ENCODE data around the gene HOXC10.
A peak's percentile ranks its signal among the peaks of the same experiment; 100 is the strongest.

The HOXC10 gene

GRCh38 chr12:54016478-54016964, 31.6 kb downstream of the HOXC10 start:
- DNase-seq (ENCODE audit: low read depth in 2 of 2) = no peak

- DNase-seq (ENCODE audit: low read depth in 2 of 2) = no peak
These were observed 32.3 kb downstream of the HOXC10 start for GRCh38 chr12:54017027-54017788.

DNA sequence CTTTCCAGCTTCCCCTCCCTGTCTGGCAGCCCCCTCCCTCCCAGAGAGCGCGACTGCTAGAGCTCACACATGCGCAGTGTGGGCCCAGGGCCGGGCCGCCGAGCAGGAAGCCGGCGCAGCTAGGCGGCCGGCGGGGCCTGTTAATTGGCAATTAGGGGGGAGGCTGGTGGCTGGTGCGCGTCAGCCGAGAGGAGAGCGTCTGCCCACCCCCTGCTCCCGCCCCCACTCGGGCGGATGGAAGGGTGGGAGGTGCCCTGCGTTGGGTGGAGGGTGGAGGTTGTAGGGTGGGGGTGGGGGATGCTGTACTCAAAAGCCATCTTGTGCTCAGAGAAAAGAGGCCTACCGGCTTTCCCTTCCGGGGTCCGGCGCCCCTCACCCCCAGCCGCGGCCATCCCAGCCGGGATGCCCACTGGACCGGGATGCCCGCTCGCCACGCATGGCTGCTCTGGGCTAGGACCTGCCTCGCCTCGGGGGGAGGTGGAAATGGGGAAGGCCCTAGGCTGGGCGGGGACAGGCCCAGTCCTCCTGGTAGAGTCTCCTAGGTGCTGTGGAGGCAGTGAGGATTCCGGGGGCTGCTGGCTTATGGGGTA, 33.0 kb downstream of the HOXC10 start:
- peak in 1 of 2 donors; percentile 47 for DNase-seq (ENCODE audit: low read depth in 2 of 2)

DNA sequence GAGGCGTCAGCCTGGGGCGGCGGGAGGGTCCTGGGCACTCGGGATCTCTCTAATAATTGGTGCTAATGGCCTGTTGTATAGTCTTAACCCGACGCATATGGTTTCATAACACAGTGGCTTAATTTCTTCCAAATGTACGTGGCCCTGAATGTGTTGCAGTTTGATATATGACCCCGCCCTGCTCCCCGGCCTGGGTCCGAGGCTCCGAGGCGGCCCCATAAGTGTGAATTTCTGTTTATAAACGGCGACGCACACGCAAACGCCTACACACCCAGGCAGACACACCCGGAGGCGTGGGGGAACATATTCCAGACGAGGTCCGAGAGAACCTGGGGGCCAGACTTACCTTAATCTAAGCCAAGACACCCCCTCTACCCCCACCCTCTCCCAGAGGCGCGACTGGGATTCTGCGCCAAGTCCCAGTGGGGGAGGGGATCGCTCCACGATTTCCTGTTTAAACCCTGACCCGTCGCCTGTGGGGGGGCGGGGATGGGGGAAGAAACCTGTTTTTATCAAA, 33.6 kb downstream of the HOXC10 start:
- no peak for DNase-seq (ENCODE audit: low read depth in 2 of 2)

DNA sequence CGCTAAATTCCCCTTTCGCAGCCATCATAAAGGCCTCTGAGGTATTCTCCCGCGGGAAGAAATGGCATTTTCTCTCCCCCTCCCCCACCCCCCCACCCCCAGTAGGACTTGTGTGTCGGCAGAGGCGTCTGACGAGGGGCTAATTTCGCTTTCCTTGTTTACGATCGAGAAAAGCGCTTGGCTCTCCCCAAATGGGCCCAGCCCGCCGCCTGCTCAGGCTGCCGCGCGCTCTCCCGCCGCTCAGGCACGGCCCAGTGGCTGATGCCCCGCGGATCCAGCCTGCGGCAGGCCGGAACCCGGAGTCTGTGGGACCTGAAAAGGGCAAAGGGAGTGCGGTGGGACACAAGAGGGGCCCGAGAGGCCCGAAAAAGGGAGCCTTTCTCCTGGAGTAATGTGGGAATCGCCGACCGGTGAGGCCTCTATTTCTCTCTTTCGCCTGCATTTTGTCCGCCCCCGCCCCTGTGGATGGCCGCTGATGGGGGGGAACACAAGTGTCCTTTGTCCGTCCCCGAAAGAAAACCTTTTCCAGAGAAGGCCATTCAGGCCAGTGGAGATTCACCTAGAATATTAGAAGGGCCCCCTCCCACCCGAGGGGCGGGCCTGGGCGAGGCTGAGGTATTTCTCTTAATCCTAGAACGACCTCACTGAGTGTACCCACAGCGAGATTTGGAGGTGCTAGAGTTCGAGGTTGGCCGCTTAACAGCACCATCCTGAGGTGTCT, 34.3 kb downstream of the HOXC10 start:
- DNase-seq (ENCODE audit: low read depth in 2 of 2) = no peak

DNA sequence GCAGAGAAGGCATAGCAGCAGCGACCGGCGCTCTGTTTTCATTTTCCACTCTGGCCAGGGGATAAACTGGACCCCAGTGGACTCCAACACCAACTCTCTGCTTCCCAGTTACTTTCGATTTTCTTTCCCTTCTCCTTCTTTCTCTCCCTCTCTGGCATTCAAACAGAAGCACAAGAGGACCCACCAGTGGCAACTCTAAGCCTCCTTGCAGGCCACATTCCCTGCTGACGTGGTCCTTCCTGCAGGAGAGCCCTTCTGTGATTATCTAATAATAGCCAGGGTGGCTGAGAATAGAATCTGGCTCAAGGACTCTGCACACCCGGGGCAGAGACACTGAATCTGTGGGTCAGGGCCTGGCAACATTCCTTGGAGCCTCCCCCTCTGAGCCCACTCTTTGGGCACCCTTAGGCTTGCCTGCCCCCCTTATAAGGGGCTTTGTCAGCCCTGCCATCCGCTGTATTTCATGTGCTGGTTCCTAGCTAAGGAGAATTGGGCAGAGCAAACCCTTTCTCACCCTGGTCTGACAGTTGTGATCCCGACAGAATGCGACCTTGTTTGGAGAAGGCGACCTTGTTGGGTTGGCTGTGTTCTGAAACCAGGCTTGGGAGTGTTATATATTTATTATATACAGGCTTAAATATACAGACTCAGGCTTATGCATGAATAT, 35.1 kb downstream of the HOXC10 start:
- DNase-seq (ENCODE audit: low read depth in 2 of 2) = no peak

DNA sequence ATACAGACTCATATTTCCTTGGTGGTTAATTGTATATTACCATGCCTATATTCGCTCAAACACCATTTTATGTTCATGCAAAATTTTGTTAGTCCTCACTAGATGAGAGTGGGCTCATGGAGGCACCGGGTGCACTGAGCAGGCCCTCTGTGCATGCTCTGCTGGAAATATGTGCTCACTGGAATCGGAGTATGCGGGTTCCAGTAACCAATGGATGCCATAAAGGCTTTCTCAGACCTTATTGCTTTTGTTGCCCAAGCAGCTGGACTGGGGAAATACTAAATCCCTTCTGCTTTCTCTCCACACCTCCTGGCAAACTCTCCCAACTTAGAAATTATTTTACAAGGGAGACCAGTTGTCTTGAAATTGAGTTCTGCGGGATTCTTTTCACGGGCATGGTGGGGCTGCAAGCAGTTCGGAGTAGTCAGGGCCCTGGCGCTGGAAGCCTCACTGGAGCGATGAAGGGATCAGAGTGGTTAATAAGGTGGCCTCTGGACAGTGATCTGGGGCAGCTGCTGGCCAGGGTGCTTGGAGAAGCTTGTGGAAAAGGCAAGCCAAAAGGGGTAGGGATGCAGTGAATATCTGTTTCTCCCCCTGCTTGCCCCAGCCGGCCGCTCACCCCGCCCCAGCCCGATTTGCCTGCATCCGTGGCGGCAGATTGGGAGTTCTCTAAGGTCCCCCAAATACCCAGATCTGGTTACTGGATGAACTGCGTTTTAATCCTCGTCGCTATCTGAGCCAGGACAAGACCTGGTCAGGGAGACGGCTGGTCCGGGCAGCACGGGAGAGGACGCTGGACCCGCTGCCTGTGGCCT, 35.9 kb downstream of the HOXC10 start:
- DNase-seq (ENCODE audit: low read depth in 2 of 2) = no peak

DNA sequence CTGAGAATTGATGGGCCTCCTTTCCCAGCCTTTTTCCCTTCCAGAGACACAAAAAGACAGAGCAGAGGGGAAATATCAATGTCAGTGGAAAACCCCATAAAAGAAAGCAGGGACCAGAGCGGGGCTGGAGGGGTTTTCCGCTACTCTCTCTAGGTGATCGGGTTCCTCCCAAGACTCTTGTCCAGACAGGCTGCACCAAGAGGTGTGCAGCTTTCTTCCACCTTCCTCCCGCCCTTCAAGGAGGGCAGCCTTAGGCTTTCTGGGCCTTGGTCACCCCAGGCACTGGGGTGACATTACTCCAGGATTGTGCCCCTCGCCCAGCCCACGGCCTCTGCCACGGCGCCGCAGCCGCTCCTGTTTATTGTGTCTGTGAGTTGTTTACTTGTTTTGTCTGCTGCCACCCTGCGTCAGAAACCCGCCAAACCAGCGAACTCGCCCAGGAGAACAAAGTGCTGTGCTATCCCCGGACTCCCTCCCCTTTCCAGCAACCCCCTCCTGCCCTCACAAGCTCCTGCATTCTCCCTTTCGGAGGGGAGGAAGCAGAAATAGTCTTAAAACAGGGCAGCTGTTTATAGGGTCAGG, 36.6 kb downstream of the HOXC10 start:
- DNase-seq (ENCODE audit: low read depth in 2 of 2) = no peak

DNA sequence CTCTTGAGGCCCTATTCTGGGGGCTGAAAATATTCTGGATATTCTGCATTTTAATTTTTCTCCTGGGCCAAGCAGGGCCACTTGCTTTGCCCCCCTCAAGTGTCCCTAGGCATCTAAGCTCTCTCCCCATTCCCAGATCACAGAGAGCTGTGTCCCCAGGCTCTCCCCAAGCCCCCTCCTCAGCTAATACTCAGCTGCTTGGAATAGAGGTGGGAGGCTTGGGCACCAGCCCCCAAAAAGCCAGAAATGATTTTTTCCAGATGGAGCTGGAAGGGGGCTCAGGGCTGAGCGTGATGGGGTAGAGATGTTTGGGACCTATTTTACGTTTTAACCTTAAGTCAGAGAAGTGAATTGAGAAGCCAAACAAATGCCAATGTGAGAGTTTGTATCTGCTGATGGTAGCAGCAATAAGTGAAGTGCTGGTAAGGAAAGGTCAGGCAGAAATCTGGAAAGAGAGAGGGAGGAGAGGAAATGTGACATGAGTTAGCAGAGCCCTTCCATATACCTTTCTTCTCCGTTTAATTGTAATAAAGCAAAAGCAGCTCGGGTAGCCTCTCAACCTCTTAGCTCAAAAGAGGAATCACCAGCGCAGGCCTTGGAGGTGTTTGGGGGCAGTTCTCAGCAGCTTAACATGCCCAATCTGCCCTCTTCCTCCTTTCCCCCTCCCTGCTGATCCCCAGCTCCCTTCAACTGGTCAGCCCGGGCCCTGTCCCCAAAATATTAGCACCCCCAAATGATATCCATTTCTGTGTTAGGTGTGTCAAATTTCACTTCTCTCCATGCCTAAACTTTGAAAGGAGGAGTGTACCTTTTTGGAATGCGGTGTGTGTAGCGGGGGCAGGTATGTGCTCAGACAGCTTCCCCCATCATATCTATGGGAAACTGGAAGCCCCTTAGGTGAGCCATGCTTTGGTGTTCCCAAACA, 38.3 kb downstream of the HOXC10 start:
- no peak for DNase-seq (ENCODE audit: low read depth in 2 of 2)

GRCh38 chr12:54024127-54024526, 39.2 kb downstream of the HOXC10 start:
- DNase-seq (ENCODE audit: low read depth in 2 of 2) = no peak

- DNase-seq (ENCODE audit: low read depth in 2 of 2) = no peak
These were observed 39.8 kb downstream of the HOXC10 start for GRCh38 chr12:54024581-54025305.

GRCh38 chr12:54025499-54026405, 40.8 kb downstream of the HOXC10 start:
- no peak for DNase-seq (ENCODE audit: low read depth in 2 of 2)

DNA sequence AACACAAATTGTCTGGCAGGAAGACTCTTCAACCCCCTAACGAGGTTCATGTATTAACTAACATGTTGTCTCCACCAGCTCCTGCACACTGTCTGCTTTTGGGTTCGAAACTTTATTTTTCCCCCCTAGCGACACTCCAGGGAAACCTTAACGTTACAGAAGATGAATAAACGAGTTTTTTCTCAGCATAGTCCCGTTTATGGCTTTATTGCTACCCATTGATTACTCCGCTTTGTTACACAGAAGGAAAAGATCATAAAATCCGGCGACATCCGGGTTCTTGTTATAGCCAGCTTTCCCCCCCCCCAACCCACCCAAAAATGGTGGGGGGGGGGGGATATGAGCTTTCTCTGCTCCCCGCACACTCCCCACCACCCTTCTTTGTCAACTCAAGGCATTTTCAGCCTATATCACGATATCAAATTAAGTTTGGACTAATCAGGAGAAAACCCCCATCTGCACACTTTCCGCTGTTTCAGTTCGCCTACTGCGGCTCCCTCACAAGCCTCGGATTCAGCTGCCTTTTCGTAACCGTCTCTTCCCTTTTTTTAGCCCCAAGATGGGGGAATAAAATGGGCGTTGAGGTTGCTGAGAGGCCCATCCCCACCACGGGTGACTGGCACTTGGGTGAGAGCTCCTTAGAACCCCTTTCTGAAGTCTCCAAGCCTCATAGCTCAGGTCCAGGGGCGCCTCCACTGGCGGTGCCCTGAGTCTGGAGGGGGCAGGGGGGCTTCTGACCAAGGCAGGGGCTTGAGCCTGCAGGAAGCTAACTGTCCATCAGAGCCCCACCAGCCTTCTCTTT, 41.9 kb downstream of the HOXC10 start:
- no peak for DNase-seq (ENCODE audit: low read depth in 2 of 2)

GRCh38 chr12:54027442-54027786, 42.5 kb downstream of the HOXC10 start:
- no peak for DNase-seq (ENCODE audit: low read depth in 2 of 2)

GRCh38 chr12:54028314-54029201, 43.6 kb downstream of the HOXC10 start, which contains the start of gene HOXC6:
Gene HOXC6 (plus strand): TSS chr12:54028440. CDS start chr12:54028522, 82 bp downstream.
- DNase-seq (ENCODE audit: low read depth in 2 of 2) = no peak
